H1 (cell line): ENCODE data around the gene AIF1. TPM values are rescaled to one million over a fixed set of nuclear protein-coding genes. Genes with fewer than 3 reads are reported as not detected.

Experiments
- CEBPB ChIP-seq: IDR thresholded peaks from 2 replicates; pipeline ENCODE4 v1.6.1; 2012; ENCODE audit warnings: low read depth, low read length
- CHD7 ChIP-seq: fragments of 300-600 bp; sonication (generic); IDR thresholded peaks from 2 replicates; pipeline ENCODE4 v1.7.1; 2012; ENCODE audit warnings: low read length, moderate library complexity, mild to moderate bottlenecking, inconsistent platforms; ENCODE audit not compliant: insufficient replicate concordance
- CREB1 ChIP-seq: IDR thresholded peaks from 2 replicates; pipeline ENCODE4 v1.6.1; 2012; ENCODE audit warnings: inconsistent platforms
- EZH2 ChIP-seq: fragments of 200-600 bp; sonication (generic); IDR thresholded peaks from 2 replicates; pipeline ENCODE4 v1.7.1; 2012; ENCODE audit warnings: low read depth, mild to moderate bottlenecking, moderate library complexity, low read length, inconsistent platforms; ENCODE audit not compliant: severe bottlenecking
- JUN ChIP-seq: IDR thresholded peaks from 2 replicates; pipeline ENCODE4 v1.6.1; 2011; ENCODE audit warnings: low read depth, mild to moderate bottlenecking, improper control_type of control experiment, low read length
- NRF1 ChIP-seq: IDR thresholded peaks from 2 replicates; pipeline ENCODE4 v1.6.1; 2011; ENCODE audit warnings: mild to moderate bottlenecking, low read depth, low read length, improper control_type of control experiment
- PHF8 ChIP-seq: fragments of 200-600 bp; sonication (generic); conservative IDR thresholded peaks from 2 replicates; pipeline ENCODE4 v1.7.1; 2012; ENCODE audit warnings: low read depth, mild to moderate bottlenecking, inconsistent platforms, low read length, moderate library complexity
- RAD21 ChIP-seq, 2 experiments: IDR thresholded peaks in 1 of 2; conservative IDR thresholded peaks in 1 of 2; 2 replicates each; pipeline ENCODE4 v1.6.1; 2011; ENCODE audit warnings: low read depth in 2 of 2, low read length in 2 of 2, improper control_type of control experiment in 1 of 2, inconsistent platforms in 1 of 2, mild to moderate bottlenecking in 1 of 2, moderate library complexity in 1 of 2
- RNF2 ChIP-seq: fragments of 200-900, 300-1000 bp; sonication (generic); IDR thresholded peaks from 2 replicates; pipeline ENCODE4 v1.7.1; 2016; ENCODE audit warnings: borderline replicate concordance, low read depth, mild to moderate bottlenecking, antibody characterized with exemption, low read length; ENCODE audit not compliant: poor library complexity, severe bottlenecking; ENCODE audit errors: missing control alignments
- polyA plus RNA-seq, 7 experiments: library from polyadenylated mRNA; depleted of rRNA in 3 of 7; stranded (reverse) in 5 of 7; unstranded in 2 of 7; fragments of >200 nt in 5 of 7; fragments of 200-250 nt in 2 of 7; gene quantifications; 1 replicate in 5 of 7; 2 replicates in 1 of 7; 4 replicates in 1 of 7; pipeline versions ENCODE4 v1.2.1 to v1.2.3, GENCODE V29; 2011 to 2013; ENCODE audit warnings: missing spikeins in 2 of 7, mixed read lengths in 2 of 7
- total RNA-seq: library from RNA; stranded (reverse); fragmentation: NEBNext Ultra II Directional; extraction: Animal tissue kit (Norgen Biotek cat#: 25700); gene quantifications from 2 replicates; pipeline ENCODE4 v1.2.1, GENCODE V29; 2021

Gene AIF1
- total and polyA plus RNA-seq, 2 of the 8 experiments (the other 6 are each of a cell fraction or from before 2014, with no cell fraction given) = 6.3 to 9.8 TPM

GRCh38 chr6:31576897-31577578 is 38.0 kb upstream of the AIF1 start (continued):
- TF ChIP-seq CHD7 (no peak), CREB1 (no peak), CEBPB (no peak), PHF8 (no peak), EZH2 (no peak), RAD21 (IDR thresholded peaks at IDR 0.05 in 1 of 2, conservative IDR thresholded peaks at IDR 0.05 in 1 of 2; ENCODE audit: low read depth in 2 of 2, low read length in 2 of 2) (no peak), NRF1 (no peak), JUN (no peak), RNF2 (no peak)
